ENCODE results near the gene CCNT2. TPM values are rescaled to one million over a fixed set of nuclear protein-coding genes. Genes with fewer than 3 reads are reported as not detected.

The CCNT2 gene
- total RNA-seq, 1 experiment from 2014 or later = 38.1 TPM

DNA sequence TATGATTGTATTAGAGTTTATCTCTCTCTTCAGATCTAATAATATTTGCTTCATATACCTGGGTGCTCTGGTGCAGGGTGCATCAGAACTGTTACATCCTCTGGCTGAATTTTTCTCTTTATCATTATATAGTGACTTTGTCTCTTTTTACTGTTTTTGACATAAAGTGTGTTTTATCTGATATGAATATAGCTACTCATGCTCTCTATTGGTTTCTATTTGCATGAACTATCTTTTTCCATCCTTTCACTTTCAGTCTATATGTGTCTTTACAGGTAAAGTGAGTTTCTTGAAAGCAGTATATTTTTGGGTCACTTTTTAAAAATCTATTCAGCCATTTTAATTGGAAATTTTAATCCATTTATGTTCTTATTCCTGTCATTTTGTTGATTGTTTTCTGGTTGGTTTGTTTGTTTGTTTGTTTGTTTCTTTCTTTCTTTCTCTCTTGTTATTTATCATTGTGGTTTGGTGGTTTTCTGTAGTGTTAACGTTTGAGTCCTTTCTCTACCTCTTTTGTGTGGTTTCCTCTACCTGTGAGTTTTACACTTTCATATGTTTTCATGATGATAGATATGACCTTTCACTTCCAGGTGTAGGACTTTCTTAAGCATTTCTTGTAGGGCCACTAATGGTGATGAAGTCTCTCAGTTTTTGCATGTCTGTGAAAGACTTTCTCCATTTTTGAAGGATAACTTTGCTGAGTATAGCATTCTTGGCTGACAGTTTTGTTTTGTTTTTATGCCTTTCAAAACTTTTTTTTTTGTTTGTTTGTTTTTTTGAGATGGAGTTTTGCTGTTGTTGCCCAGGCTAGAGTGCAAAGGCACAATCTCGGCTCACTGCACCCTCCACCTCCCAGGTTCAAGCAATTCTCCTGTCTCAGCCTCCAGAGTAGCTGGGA, 54.9 kb downstream of the CCNT2 start (continued):
- TF ChIP-seq, protein P1, sequence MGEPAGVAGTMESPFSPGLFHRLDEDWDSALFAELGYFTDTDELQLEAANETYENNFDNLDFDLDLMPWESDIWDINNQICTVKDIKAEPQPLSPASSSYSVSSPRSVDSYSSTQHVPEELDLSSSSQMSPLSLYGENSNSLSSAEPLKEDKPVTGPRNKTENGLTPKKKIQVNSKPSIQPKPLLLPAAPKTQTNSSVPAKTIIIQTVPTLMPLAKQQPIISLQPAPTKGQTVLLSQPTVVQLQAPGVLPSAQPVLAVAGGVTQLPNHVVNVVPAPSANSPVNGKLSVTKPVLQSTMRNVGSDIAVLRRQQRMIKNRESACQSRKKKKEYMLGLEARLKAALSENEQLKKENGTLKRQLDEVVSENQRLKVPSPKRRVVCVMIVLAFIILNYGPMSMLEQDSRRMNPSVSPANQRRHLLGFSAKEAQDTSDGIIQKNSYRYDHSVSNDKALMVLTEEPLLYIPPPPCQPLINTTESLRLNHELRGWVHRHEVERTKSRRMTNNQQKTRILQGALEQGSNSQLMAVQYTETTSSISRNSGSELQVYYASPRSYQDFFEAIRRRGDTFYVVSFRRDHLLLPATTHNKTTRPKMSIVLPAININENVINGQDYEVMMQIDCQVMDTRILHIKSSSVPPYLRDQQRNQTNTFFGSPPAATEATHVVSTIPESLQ (CRISPR knock-in tag; IDR thresholded peaks at IDR 0.05) = no peak
- TF ChIP-seq CREB1 (CRISPR knock-in tag; IDR thresholded peaks at IDR 0.05) = no peak

DNA sequence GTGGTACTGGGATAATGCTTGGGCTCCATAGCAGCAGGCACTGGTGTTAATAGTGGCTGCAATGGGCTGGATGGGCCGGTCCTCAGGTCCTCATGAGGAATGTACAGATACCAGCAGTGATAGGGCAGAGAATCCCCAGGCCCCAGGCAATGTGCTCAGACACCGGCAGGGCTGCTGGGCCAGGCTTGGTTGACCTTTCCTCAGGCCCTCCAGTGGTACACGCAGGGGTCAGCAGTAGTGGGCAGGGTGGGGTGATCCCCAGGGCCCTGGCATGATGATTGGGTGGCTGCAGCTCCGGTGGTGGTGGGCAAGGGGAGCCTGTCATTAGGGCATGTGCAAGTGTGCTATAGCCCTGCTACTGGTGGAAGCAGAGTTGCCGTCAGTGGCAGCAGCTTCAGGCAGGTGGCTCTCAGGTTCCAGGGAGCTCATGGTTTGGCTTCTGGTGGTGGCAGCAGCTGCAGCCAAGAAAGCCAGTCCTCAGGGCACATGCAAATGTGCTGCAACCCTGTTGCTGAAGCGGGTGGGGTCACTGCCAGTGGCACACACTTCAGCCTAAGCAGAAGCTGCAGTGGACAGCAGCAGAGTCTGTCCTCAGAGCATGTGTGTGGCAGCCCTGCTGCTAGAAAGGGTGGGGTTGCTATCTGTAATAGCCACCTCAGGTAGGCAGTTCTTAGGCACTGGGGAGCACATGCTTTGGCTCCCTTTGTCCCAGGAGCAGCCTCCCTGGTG, 56.8 kb downstream of the CCNT2 start:
- peaks cover 24% of the 10 kb centered on the region for H3K36me3 Mint-ChIP-seq
- no peak overlapping the region for H3K27ac Mint-ChIP-seq
- peaks cover 37% of the 10 kb centered on the region for H3K9me3 Mint-ChIP-seq
- POLR2A ChIA-PET = no interaction called here
- ATAC-seq (no peak; the same call in 1 of the 2 replicates), DNase-seq (ENCODE audit: low spot score) (no peak)
- H3K4me1 Mint-ChIP-seq = no peaks in the 10 kb centered on the region
- no peaks in the 10 kb centered on the region; the same call in none of the 2 replicates for H3K27me3 Mint-ChIP-seq (ENCODE audit: low read depth)
- CTCF ChIA-PET = interaction anchor here (1.8 kb wide), 1 partner anchor 13 kb away, joined by 6 read pairs; no protein-coding TSS in a partner anchor
- no peak overlapping the region for H3K4me3 Mint-ChIP-seq
- TF ChIP-seq JUN (CRISPR knock-in tag; IDR thresholded peaks at IDR 0.05) (no peak), NFYB (CRISPR knock-in tag; conservative IDR thresholded peaks at IDR 0.05; ENCODE audit: low read depth) (no peak), MXD4 (CRISPR knock-in tag; IDR thresholded peaks at IDR 0.05; ENCODE audit: borderline replicate concordance) (no peak), ZNF263 (CRISPR knock-in tag; IDR thresholded peaks at IDR 0.05; ENCODE audit: low read depth) (no peak)
- TF ChIP-seq, protein P2, sequence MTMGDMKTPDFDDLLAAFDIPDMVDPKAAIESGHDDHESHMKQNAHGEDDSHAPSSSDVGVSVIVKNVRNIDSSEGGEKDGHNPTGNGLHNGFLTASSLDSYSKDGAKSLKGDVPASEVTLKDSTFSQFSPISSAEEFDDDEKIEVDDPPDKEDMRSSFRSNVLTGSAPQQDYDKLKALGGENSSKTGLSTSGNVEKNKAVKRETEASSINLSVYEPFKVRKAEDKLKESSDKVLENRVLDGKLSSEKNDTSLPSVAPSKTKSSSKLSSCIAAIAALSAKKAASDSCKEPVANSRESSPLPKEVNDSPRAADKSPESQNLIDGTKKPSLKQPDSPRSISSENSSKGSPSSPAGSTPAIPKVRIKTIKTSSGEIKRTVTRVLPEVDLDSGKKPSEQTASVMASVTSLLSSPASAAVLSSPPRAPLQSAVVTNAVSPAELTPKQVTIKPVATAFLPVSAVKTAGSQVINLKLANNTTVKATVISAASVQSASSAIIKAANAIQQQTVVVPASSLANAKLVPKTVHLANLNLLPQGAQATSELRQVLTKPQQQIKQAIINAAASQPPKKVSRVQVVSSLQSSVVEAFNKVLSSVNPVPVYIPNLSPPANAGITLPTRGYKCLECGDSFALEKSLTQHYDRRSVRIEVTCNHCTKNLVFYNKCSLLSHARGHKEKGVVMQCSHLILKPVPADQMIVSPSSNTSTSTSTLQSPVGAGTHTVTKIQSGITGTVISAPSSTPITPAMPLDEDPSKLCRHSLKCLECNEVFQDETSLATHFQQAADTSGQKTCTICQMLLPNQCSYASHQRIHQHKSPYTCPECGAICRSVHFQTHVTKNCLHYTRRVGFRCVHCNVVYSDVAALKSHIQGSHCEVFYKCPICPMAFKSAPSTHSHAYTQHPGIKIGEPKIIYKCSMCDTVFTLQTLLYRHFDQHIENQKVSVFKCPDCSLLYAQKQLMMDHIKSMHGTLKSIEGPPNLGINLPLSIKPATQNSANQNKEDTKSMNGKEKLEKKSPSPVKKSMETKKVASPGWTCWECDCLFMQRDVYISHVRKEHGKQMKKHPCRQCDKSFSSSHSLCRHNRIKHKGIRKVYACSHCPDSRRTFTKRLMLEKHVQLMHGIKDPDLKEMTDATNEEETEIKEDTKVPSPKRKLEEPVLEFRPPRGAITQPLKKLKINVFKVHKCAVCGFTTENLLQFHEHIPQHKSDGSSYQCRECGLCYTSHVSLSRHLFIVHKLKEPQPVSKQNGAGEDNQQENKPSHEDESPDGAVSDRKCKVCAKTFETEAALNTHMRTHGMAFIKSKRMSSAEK (CRISPR knock-in tag; IDR thresholded peaks at IDR 0.05; ENCODE audit: borderline replicate concordance) = no peak

DNA sequence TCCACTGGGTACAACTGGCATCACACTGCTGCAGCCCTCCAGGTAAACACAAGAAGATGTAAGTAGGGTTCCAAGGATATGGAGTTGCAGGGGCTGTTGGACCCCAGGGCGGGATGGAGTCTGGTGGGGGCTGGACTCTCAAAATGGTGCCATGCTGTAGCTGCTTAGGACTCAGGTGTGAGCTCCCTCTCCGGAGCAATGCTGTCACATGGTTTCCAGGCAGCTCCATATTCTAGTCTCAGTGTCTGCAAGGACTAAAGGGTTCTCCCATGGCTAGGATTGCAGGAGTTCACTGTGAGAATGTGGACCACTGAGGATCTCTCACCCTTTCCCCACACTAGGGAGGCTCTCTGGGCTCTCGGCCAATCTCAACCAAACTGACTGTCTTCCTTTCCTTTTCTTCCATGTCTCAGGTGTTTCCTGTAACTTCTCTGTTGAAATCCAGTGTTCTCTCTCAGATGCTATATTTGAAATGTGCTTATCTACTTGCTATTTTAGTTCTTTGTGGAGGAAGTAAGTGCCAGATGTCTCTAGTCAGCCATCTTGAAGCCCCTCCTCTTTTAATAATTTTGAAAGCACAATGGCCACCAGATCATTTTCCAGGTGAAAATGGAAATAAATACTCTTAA, 57.6 kb downstream of the CCNT2 start:
- POLR2A ChIA-PET = no interaction called here
- peaks cover 35% of the 10 kb centered on the region for H3K9me3 Mint-ChIP-seq
- TF ChIP-seq, protein P3, sequence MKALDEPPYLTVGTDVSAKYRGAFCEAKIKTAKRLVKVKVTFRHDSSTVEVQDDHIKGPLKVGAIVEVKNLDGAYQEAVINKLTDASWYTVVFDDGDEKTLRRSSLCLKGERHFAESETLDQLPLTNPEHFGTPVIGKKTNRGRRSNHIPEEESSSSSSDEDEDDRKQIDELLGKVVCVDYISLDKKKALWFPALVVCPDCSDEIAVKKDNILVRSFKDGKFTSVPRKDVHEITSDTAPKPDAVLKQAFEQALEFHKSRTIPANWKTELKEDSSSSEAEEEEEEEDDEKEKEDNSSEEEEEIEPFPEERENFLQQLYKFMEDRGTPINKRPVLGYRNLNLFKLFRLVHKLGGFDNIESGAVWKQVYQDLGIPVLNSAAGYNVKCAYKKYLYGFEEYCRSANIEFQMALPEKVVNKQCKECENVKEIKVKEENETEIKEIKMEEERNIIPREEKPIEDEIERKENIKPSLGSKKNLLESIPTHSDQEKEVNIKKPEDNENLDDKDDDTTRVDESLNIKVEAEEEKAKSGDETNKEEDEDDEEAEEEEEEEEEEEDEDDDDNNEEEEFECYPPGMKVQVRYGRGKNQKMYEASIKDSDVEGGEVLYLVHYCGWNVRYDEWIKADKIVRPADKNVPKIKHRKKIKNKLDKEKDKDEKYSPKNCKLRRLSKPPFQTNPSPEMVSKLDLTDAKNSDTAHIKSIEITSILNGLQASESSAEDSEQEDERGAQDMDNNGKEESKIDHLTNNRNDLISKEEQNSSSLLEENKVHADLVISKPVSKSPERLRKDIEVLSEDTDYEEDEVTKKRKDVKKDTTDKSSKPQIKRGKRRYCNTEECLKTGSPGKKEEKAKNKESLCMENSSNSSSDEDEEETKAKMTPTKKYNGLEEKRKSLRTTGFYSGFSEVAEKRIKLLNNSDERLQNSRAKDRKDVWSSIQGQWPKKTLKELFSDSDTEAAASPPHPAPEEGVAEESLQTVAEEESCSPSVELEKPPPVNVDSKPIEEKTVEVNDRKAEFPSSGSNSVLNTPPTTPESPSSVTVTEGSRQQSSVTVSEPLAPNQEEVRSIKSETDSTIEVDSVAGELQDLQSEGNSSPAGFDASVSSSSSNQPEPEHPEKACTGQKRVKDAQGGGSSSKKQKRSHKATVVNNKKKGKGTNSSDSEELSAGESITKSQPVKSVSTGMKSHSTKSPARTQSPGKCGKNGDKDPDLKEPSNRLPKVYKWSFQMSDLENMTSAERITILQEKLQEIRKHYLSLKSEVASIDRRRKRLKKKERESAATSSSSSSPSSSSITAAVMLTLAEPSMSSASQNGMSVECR (CRISPR knock-in tag; IDR thresholded peaks at IDR 0.05; ENCODE audit: borderline replicate concordance) = no peak
- TF ChIP-seq, protein P4, sequence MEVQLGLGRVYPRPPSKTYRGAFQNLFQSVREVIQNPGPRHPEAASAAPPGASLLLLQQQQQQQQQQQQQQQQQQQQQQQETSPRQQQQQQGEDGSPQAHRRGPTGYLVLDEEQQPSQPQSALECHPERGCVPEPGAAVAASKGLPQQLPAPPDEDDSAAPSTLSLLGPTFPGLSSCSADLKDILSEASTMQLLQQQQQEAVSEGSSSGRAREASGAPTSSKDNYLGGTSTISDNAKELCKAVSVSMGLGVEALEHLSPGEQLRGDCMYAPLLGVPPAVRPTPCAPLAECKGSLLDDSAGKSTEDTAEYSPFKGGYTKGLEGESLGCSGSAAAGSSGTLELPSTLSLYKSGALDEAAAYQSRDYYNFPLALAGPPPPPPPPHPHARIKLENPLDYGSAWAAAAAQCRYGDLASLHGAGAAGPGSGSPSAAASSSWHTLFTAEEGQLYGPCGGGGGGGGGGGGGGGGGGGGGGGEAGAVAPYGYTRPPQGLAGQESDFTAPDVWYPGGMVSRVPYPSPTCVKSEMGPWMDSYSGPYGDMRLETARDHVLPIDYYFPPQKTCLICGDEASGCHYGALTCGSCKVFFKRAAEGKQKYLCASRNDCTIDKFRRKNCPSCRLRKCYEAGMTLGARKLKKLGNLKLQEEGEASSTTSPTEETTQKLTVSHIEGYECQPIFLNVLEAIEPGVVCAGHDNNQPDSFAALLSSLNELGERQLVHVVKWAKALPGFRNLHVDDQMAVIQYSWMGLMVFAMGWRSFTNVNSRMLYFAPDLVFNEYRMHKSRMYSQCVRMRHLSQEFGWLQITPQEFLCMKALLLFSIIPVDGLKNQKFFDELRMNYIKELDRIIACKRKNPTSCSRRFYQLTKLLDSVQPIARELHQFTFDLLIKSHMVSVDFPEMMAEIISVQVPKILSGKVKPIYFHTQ (CRISPR knock-in tag; IDR thresholded peaks at IDR 0.05) = no peak
- TF ChIP-seq, protein P5, sequence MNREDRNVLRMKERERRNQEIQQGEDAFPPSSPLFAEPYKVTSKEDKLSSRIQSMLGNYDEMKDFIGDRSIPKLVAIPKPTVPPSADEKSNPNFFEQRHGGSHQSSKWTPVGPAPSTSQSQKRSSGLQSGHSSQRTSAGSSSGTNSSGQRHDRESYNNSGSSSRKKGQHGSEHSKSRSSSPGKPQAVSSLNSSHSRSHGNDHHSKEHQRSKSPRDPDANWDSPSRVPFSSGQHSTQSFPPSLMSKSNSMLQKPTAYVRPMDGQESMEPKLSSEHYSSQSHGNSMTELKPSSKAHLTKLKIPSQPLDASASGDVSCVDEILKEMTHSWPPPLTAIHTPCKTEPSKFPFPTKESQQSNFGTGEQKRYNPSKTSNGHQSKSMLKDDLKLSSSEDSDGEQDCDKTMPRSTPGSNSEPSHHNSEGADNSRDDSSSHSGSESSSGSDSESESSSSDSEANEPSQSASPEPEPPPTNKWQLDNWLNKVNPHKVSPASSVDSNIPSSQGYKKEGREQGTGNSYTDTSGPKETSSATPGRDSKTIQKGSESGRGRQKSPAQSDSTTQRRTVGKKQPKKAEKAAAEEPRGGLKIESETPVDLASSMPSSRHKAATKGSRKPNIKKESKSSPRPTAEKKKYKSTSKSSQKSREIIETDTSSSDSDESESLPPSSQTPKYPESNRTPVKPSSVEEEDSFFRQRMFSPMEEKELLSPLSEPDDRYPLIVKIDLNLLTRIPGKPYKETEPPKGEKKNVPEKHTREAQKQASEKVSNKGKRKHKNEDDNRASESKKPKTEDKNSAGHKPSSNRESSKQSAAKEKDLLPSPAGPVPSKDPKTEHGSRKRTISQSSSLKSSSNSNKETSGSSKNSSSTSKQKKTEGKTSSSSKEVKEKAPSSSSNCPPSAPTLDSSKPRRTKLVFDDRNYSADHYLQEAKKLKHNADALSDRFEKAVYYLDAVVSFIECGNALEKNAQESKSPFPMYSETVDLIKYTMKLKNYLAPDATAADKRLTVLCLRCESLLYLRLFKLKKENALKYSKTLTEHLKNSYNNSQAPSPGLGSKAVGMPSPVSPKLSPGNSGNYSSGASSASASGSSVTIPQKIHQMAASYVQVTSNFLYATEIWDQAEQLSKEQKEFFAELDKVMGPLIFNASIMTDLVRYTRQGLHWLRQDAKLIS (CRISPR knock-in tag; IDR thresholded peaks at IDR 0.05; ENCODE audit: borderline replicate concordance) = no peak
- no peak for TF ChIP-seq ATF1 (CRISPR knock-in tag; IDR thresholded peaks at IDR 0.05)

More for the DNA sequence above, 57.6 kb downstream of the CCNT2 start:
- CTCF ChIA-PET = no interaction called here
- H3K27ac Mint-ChIP-seq = no peak overlapping the region
- ATAC-seq (no peak), DNase-seq (ENCODE audit: low spot score) (no peak)
- H3K4me3 Mint-ChIP-seq = no peak overlapping the region
- no peaks in the 10 kb centered on the region for H3K4me1 Mint-ChIP-seq
- H3K27me3 Mint-ChIP-seq (ENCODE audit: low read depth) = no peaks in the 10 kb centered on the region; the same call in none of the 2 replicates
- peaks cover 18% of the 10 kb centered on the region for H3K36me3 Mint-ChIP-seq
